A673 (cell line): Measurements from ENCODE around the gene HDAC7. TPM values are rescaled to one million over a fixed set of nuclear protein-coding genes. Genes with fewer than 3 reads are reported as not detected.
"Not testable (repeated sequence)": the region's sequence is repeated elsewhere in the genome, so short reads cannot be mapped to it uniquely, and the experiment has no call there.

ENCODE experiments used
- BruUV-seq: library from RNA; stranded (reverse); fragments of 400-500 nt; replicated peaks from 2 replicates; lab custom pipeline; 2021; lab: Mats Ljungman, UMichigan
- CTCF ChIA-PET: fragments of 300-600 bp; sonication (Branson Sonifier 250); formaldehyde crosslinking; loops from one replicate; lab custom pipeline; 2022; ENCODE audit warnings: antibody characterized with exemption; lab: Charles Lee
- POLR2A ChIA-PET: fragments of 300-600 bp; sonication (Branson Sonifier 250); formaldehyde crosslinking; loops from one replicate; lab custom pipeline; 2022; ENCODE audit warnings: antibody characterized with exemption; ENCODE audit not compliant: low non-redundant PET; lab: Charles Lee
- DNase-seq: peaks from one replicate; pipeline ENCODE4 v3.0.0-alpha.2; 2015; ENCODE audit warnings: low spot score
- H3K27ac ChIP-seq: fragments of 200-600 bp; sonication (generic); 2 replicates; pipeline ENCODE4 v1.5.1; 2016; ENCODE audit warnings: mixed run types, low read depth, mild to moderate bottlenecking, mixed read lengths, antibody characterized with exemption, low read length; ENCODE audit not compliant: poor library complexity, severe bottlenecking
- H3K27me3 ChIP-seq: fragments of 200-600 bp; sonication (generic); replicated peaks from 2 replicates; pipeline ENCODE4 v1.6.1; 2017; ENCODE audit warnings: mixed run types, low read depth, mild to moderate bottlenecking, mixed read lengths, antibody characterized with exemption, low read length; ENCODE audit not compliant: insufficient read depth, poor library complexity
- H3K36me3 ChIP-seq: fragments of 200-600 bp; sonication (generic); 2 replicates; pipeline ENCODE4 v1.6.1; 2016; ENCODE audit warnings: mixed run types, mild to moderate bottlenecking, mixed read lengths, antibody characterized with exemption, low read length; ENCODE audit not compliant: insufficient read depth, poor library complexity, severe bottlenecking
- H3K4me1 ChIP-seq: fragments of 200-600 bp; sonication (generic); 2 replicates; pipeline ENCODE4 v1.6.1; 2017; ENCODE audit warnings: mixed run types, mild to moderate bottlenecking, mixed read lengths, antibody characterized with exemption, low read length; ENCODE audit not compliant: insufficient read depth, poor library complexity, severe bottlenecking
- H3K4me3 ChIP-seq: fragments of 200-600 bp; sonication (generic); 2 replicates; pipeline ENCODE4 v1.5.1; 2016; ENCODE audit warnings: low read depth, mixed run types, mild to moderate bottlenecking, mixed read lengths, low read length; ENCODE audit not compliant: poor library complexity, severe bottlenecking
- H3K9me3 ChIP-seq: fragments of 200-600 bp; sonication (generic); 2 replicates; pipeline ENCODE4 v1.6.1; 2016; ENCODE audit warnings: mixed run types, low read depth, mild to moderate bottlenecking, mixed read lengths, antibody characterized with exemption, low read length; ENCODE audit not compliant: poor library complexity, severe bottlenecking
- EZH2 ChIP-seq: fragments of 200-600 bp; sonication (generic); IDR thresholded peaks from 2 replicates; pipeline ENCODE4 v1.6.1; 2017; ENCODE audit warnings: borderline replicate concordance, low read depth, mild to moderate bottlenecking, mixed read lengths, antibody characterized with exemption, low read length; ENCODE audit not compliant: poor library complexity, severe bottlenecking
- intact Hi-C: fragments of 100-400 bp; cut with micrococcal nuclease; formaldehyde crosslinking; loops from one replicate; pipeline ENCODE4 v1.10.0; 2022; ENCODE audit not compliant: unreplicated experiment
- total RNA-seq: library from RNA; stranded (reverse); gene quantifications from 2 replicates; pipeline ENCODE4 v1.2.3, GENCODE V29; 2021
- TF ChIP-seq, protein P1 (sequence below): fragments of 300-800, 200-600 bp; sonication (generic); conservative IDR thresholded peaks from 2 replicates; pipeline ENCODE4 v1.5.1; 2017; ENCODE audit warnings: low read depth, mild to moderate bottlenecking, antibody characterized with exemption, low read length, moderate library complexity, mixed read lengths

The HDAC7 gene
- total RNA-seq, 1 experiment from 2014 or later, result 58.9 TPM

DNA sequence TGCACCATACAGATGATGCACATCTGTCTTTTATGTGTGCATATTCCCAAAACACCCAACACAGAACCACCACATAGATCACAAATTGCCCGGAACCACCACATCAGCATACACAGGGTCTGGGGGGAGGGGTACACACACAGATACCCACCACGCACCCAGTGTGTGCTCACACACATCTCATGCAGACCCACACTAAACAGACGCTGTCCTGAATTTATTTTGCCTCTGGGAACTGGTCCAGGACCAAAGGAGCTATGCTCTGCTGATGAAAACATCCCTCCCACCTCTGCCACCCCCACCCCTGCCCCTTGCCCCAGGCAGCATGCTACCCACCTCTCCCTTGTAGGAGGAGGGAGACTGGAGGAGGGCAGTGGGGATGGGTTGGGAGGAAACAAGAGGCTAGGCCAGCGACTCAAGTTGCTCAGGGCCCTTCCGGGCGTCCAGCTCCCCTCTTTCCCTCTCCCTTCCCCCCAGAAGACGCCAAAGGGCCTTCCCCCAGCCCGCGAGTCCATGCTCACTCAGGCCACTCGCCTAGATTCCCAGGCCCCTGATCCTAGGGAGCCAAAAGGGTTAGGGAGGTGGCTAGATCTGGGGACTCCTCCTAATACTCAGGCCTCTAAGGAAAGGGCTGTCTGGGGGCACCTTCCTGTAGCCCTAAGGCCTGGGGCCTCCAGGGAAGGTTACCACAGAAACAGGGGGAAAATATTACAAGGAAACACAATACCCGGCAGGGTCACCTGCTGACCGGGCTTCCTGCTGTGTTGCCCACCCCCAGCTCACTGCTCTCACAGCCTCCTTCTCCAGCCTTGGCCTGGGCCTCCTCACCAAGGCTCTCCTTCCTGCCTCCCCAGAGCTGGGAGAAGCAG lies 3.1 kb downstream of the HDAC7 start:
- DNase-seq, result no peak
- Histone ChIP-seq H3K27ac (peak overlapping the region; percentile 38), H3K36me3 (no peaks in the 10 kb centered on the region), H3K4me3 (no peak overlapping the region), H3K27me3 (no peaks in the 10 kb centered on the region), H3K9me3 (no peaks in the 10 kb centered on the region), H3K4me1 (peaks cover 64% of the 10 kb centered on the region)
- no peak for TF ChIP-seq EZH2
- no TSS peak for BruUV-seq
- POLR2A ChIA-PET, result interaction anchor here (0.6 kb wide), 1 partner anchor 433 kb away, joined by 3 read pairs; no protein-coding TSS in a partner anchor
- intact Hi-C loops, result no loop called here
- CTCF ChIA-PET, result interaction anchor here (0.9 kb wide), 1 partner anchor 21 kb away, joined by 3 read pairs; no protein-coding TSS in a partner anchor

DNA sequence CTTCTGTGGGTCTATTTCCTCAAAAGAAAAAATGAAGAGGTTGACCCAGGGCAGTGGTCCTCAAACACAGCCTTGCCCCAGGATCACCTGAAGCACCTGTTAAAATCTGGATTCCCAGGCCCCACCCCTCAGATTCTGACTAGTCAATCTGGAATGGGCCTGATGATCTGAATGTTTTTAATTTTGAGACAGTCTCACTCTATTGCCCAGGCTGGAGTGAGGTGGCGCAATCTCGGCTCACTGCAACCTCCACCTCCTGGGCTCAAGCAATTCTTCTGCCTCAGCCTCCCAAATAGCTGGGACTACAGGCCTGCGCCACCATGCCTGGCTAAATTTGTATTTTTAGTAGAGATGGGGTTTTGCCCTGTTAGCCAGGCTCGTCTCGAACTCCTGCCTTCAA lies 4.3 kb downstream of the HDAC7 start:
- BruUV-seq, result TSS peak; percentile 2
- H3K36me3 ChIP-seq, intact Hi-C loops, POLR2A ChIA-PET, H3K9me3 ChIP-seq, H3K27ac ChIP-seq, DNase-seq, H3K27me3 ChIP-seq, CTCF ChIA-PET, H3K4me3 ChIP-seq: not testable (repeated sequence)
- H3K4me1 ChIP-seq, result peaks cover 66% of the 10 kb centered on the region

DNA sequence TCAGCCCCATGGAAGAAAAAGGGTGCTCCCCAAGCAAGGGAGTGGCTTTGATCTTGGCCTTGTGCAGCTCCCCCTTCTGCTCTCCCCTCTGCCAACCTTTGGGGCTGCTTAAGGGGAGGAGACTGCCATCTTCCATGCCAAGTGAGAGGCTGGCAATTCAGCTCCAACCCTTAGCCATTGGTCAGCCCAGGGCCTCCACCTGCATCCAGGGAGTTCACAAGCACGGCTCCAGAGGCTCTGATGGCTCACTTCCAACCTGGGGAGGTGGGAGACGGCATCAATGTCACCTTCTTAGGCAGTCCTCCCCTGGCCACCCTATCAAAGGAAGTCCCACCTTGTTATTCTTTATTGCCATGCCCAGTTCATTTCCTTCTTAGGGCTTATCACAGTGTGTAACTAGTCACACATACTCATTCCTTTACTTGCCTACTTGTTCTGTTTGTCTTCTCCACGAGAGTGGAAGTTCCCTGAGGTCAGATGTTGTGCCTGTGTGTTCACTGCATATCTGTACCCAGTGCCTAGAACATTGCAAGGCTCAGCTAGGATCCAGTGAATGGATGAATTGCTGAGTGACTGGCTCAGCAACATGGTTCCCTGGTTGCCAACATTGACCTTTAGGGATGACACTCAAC lies 5.0 kb downstream of the HDAC7 start:
- TF ChIP-seq, protein P1, sequence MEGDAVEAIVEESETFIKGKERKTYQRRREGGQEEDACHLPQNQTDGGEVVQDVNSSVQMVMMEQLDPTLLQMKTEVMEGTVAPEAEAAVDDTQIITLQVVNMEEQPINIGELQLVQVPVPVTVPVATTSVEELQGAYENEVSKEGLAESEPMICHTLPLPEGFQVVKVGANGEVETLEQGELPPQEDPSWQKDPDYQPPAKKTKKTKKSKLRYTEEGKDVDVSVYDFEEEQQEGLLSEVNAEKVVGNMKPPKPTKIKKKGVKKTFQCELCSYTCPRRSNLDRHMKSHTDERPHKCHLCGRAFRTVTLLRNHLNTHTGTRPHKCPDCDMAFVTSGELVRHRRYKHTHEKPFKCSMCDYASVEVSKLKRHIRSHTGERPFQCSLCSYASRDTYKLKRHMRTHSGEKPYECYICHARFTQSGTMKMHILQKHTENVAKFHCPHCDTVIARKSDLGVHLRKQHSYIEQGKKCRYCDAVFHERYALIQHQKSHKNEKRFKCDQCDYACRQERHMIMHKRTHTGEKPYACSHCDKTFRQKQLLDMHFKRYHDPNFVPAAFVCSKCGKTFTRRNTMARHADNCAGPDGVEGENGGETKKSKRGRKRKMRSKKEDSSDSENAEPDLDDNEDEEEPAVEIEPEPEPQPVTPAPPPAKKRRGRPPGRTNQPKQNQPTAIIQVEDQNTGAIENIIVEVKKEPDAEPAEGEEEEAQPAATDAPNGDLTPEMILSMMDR, result no peak
- no peak for TF ChIP-seq EZH2
- DNase-seq, result no peak
- Histone ChIP-seq H3K4me1 (peaks cover 70% of the 10 kb centered on the region), H3K9me3 (no peaks in the 10 kb centered on the region), H3K27ac (peak overlapping the region; percentile 78), H3K27me3 (no peaks in the 10 kb centered on the region), H3K36me3 (no peaks in the 10 kb centered on the region), H3K4me3 (no peak overlapping the region)
- intact Hi-C loops, result no loop called here
- POLR2A ChIA-PET, result no interaction called here
- no TSS peak for BruUV-seq
- CTCF ChIA-PET, result no interaction called here
